Measurements from ENCODE around the gene FAM171A2.

The FAM171A2 gene

GRCh38 chr17:44307387-44308186 is 56.1 kb downstream of the FAM171A2 start:
- peak; percentile 56 for DNase-seq (ENCODE audit: low read depth, low spot score)

GRCh38 chr17:44304651-44305050 is 59.0 kb downstream of the FAM171A2 start:
- no peak for DNase-seq (ENCODE audit: low read depth, low spot score)

Data from astrocyte of the hippocampus (primary cell).